Stimulated activated CD4-positive, alpha-beta T cell treated with anti-CD3 and anti-CD28 coated beads, Interleukin-12 subunit alpha, Interleukin-12 subunit beta, amount 100 ng/mL, for 24 hours (primary cell): ENCODE measurements around the gene YBEY.

ENCODE experiments used
- DNase-seq, 2 experiments: peaks; one replicate each; pipeline ENCODE4 v3.0.0-alpha.2; 2020; ENCODE audit warnings: low read depth in 2 of 2

YBEY gene

DNA sequence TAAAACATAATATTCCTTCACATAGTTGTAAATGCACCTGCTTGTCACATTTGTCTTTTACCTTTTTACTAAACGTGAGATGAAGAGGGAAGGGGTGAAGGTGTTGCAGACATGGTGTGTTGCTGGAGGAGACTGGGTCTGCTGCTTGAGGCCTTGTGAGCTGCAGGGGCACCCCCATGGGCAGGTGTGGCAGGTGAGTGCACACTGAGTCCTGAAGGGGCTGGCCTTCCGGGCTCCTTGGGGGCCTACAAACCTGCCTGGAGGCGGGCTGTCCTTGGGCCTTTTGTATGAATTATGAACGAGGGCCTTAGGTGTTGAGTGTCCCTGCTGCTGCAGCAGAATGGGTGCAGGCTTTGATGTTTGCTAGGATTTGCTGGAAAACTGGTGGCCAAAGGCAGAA is 41.6 kb downstream of the YBEY start:
- no peak for DNase-seq

DNA sequence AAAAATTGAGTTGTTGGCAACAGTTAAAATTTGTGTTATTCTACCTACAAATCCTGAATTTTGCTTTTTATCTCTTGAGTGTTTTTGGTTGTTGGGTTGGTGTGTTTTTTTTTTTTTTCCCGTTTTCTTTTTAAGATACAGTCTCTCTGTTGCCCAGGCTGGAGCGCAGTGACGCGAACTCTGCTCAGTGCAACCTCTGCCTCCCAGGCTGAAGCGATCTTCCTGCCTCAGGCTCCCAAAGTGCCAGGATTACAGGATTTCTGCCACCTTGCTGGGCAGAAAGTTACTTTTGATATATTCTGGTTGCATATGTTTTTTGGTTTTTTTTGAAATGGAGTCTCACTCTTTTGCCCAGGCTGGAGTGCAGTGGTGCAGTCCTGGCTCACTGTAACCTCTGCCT is 42.0 kb downstream of the YBEY start:
- DNase-seq: no peak

GRCh38 chr21:46329796-46330195 is 43.7 kb downstream of the YBEY start:
- DNase-seq: no peak

- DNase-seq: no peak
Observed at GRCh38 chr21:46334351-46335140, 48.4 kb downstream of the YBEY start.

- DNase-seq: no peak
Observed at GRCh38 chr21:46336603-46337002, 50.5 kb downstream of the YBEY start.

DNA sequence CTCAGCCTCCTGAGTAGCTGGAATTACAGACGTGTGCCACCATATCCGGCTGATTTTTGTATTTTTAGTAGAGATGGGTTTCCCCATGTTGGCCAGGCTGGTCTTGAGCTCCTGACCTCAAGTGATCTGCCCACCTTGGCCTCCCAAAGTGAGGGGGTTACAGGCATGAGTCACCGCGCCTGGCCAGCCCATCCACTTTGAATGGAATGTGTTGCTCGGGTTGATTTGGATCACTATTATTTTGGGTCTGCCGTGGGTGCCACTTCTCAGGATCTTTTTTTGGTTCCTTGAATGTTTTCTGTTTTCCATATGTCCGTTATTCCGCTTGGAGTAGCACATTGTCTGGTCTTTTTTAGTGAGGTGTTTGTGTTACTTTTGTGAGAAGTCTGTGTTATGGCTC is 54.9 kb downstream of the YBEY start:
- no peak for DNase-seq

- no peak for DNase-seq
Observed at GRCh38 chr21:46344219-46344915, 58.2 kb downstream of the YBEY start.

DNA sequence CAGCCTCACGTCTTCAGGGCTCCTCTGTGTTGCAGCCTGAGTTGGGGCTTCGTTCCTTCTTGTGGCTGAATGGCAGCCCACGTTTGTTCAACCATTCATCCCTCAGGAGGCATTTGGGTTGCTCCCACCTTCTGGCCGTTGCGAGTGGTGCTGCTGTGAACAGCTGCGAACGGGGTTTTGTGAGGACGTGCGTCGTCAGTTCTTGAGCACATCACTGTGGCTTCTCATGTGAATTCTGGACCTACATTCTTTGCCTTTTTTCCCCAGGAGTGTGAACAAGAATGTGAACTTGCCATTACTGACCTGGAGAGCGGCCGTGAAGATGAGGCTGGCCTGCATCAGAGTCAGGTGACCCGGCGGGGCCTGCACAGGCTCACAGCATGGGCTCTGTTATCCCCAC is 59.7 kb downstream of the YBEY start:
- DNase-seq: no peak

DNA sequence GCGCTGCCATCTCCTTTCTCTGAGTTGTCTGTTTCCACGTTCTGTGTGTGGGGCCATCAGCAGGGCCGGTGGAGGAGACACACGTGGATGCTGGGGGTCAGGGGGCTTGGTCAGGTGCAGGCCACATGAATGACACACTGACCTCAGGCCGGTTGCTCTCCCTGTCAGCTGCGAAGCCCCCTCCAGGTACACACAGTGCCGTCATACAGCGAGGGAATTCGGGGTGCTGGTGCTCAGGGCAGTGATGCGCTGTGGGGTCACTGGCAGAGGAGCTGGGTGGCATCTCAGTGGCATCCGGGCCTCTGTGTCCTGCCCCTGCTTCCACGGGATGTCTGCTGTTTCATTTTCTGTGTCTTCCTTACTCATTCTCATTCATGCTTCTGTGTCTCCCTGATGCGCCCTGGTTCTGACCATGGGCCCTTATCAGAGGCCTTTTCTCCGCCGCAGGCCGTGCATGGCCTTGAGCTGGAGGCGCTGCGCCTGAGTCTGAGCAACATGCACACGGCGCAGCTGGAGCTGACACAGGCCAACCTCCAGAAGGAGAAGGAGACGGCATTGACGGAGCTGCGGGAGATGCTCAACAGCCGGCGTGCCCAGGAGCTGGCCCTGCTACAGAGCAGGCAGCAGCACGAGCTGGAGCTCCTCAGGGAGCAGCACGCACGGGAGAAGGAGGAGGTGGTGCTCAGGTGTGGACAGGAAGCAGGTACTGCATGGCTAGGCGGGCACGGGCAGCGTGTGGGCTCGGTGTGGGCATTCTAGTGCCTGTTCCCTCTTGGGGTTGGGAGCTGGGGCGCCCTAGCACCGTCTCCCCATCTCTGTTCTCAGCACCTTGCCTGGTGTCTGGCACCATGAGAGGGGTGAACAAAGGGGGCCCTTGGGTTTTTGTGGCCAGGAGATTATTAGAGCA is 60.4 kb downstream of the YBEY start:
- no peak for DNase-seq

- DNase-seq: no peak
Observed at GRCh38 chr21:46347203-46347550, 61.0 kb downstream of the YBEY start.
